Measurements from ENCODE around the gene TMEM43. TPM values are rescaled to one million over a fixed set of nuclear protein-coding genes. Genes with fewer than 3 reads are reported as not detected.

TMEM43 gene
- total RNA-seq, 4 donors from 2014 or later, result 93.5 to 114 (median 102) TPM

- TF ChIP-seq CTCF (IDR thresholded peaks at IDR 0.05) (no peak), POLR2A (IDR thresholded peaks at IDR 0.05) (no peak)
- no peaks in the 10 kb centered on the region for H3K4me1 ChIP-seq
- H3K27ac ChIP-seq, result no peak overlapping the region
- no peaks in the 10 kb centered on the region for H3K9me3 ChIP-seq
- H3K27me3 ChIP-seq, result no peaks in the 10 kb centered on the region
- H3K4me3 ChIP-seq, result no peak overlapping the region
- intact Hi-C loops (cut with DNase I; ENCODE audit: low total_unique reads), result no loop called here
- DNase-seq, result no peak
- no peaks in the 10 kb centered on the region for H3K36me3 ChIP-seq
These were observed 27.5 kb downstream of the TMEM43 start for GRCh38 chr3:14152233-14152962.

- intact Hi-C loops (cut with DNase I; ENCODE audit: low total_unique reads), result no loop called here
- Histone ChIP-seq H3K27me3 (no peaks in the 10 kb centered on the region), H3K27ac (no peak overlapping the region), H3K4me3 (no peak overlapping the region), H3K4me1 (no peaks in the 10 kb centered on the region), H3K36me3 (no peaks in the 10 kb centered on the region), H3K9me3 (no peaks in the 10 kb centered on the region)
- DNase-seq, result no peak
- TF ChIP-seq CTCF (IDR thresholded peaks at IDR 0.05) (no peak), POLR2A (IDR thresholded peaks at IDR 0.05) (no peak)
These were observed 28.1 kb downstream of the TMEM43 start for GRCh38 chr3:14152963-14153355.

GRCh38 chr3:14153663-14154062 lies 28.8 kb downstream of the TMEM43 start:
- Histone ChIP-seq H3K36me3 (no peaks in the 10 kb centered on the region), H3K9me3 (no peaks in the 10 kb centered on the region), H3K27me3 (no peaks in the 10 kb centered on the region), H3K4me1 (no peaks in the 10 kb centered on the region), H3K4me3 (no peak overlapping the region), H3K27ac (no peak overlapping the region)
- DNase-seq, result no peak
- TF ChIP-seq CTCF (IDR thresholded peaks at IDR 0.05) (no peak), POLR2A (IDR thresholded peaks at IDR 0.05) (no peak)
- intact Hi-C loops (cut with DNase I; ENCODE audit: low total_unique reads), result no loop called here

- Histone ChIP-seq H3K4me3 (no peak overlapping the region), H3K27ac (no peak overlapping the region), H3K4me1 (no peaks in the 10 kb centered on the region), H3K36me3 (no peaks in the 10 kb centered on the region), H3K9me3 (no peaks in the 10 kb centered on the region), H3K27me3 (no peaks in the 10 kb centered on the region)
- no peak for DNase-seq
- TF ChIP-seq POLR2A (IDR thresholded peaks at IDR 0.05) (no peak), CTCF (IDR thresholded peaks at IDR 0.05) (no peak)
- intact Hi-C loops (cut with DNase I; ENCODE audit: low total_unique reads), result no loop called here
These were observed 29.4 kb downstream of the TMEM43 start for GRCh38 chr3:14154276-14154675.

GRCh38 chr3:14154895-14155440 lies 30.1 kb downstream of the TMEM43 start:
- no peak for DNase-seq
- no peak overlapping the region for H3K4me3 ChIP-seq
- no peaks in the 10 kb centered on the region for H3K36me3 ChIP-seq
- no peaks in the 10 kb centered on the region for H3K4me1 ChIP-seq
- H3K27ac ChIP-seq, result no peak overlapping the region
- TF ChIP-seq POLR2A (IDR thresholded peaks at IDR 0.05), result no peak
- no peak for TF ChIP-seq CTCF (IDR thresholded peaks at IDR 0.05)
- no peaks in the 10 kb centered on the region for H3K27me3 ChIP-seq
- no peaks in the 10 kb centered on the region for H3K9me3 ChIP-seq
- intact Hi-C loops (cut with DNase I; ENCODE audit: low total_unique reads), result no loop called here
